Prostate gland (tissue), 2 donors: ENCODE results near the gene HSF2BP. TPM values are rescaled to one million over a fixed set of nuclear protein-coding genes. Genes with fewer than 3 reads are reported as not detected.

Experiments
- DNase-seq: peaks from one replicate; pipeline ENCODE4 v3.0.0-alpha.2; 2019; ENCODE audit warnings: low spot score
- H3K27ac ChIP-seq, 2 donors: fragments of 200-600 bp; sonication (generic); 2 replicates each; pipeline ENCODE4 v1.5.1; 2017 to 2019
- H3K27me3 ChIP-seq: fragments of 200-600 bp; sonication (generic); replicated peaks from 2 replicates; pipeline ENCODE4 v1.5.1; 2019; ENCODE audit not compliant: insufficient read depth
- H3K36me3 ChIP-seq, 2 donors: fragments of 200-600 bp; sonication (generic); 1 replicate in 1 of 2; 2 replicates in 1 of 2; pipeline versions ENCODE4 v1.5.1 to v1.8.1; 2017 to 2019
- H3K4me1 ChIP-seq: fragments of 200-600 bp; sonication (generic); replicated peaks from 2 replicates; pipeline ENCODE4 v1.5.1; 2019
- H3K4me3 ChIP-seq, 2 donors: fragments of 200-600 bp; sonication (generic); 2 replicates each; pipeline ENCODE4 v1.5.1; 2017 to 2019
- H3K9me3 ChIP-seq: fragments of 200-600 bp; sonication (generic); 2 replicates; pipeline ENCODE4 v1.5.1; 2017
- CTCF ChIP-seq, 4 experiments: fragments of 200-600 bp in 2 of 4; fragments of 450-650 bp in 2 of 4; sonication (generic) in 2 of 4; IDR thresholded peaks; 1 replicate in 3 of 4; 2 replicates in 1 of 4; pipeline ENCODE4 v1.5.1; 2016 to 2019; ENCODE audit warnings: antibody characterized with exemption in 4 of 4, mild to moderate bottlenecking in 2 of 4, moderate library complexity in 2 of 4
- POLR2A ChIP-seq: fragments of 450-650 bp; IDR thresholded peaks from one replicate; pipeline ENCODE4 v1.6.1; 2016; ENCODE audit warnings: antibody characterized with exemption, mild to moderate bottlenecking
- POLR2AphosphoS5 ChIP-seq: sonication (generic); formaldehyde crosslinking; IDR thresholded peaks from one replicate; pipeline ENCODE4 v1.6.1; 2017; ENCODE audit warnings: antibody characterized with exemption
- WGBS: methylation state at CpG from one replicate; pipeline ENCODE4 v1.1.5; 2018; 5-methylcytosine and 5-hydroxymethylcytosine counted together
- intact Hi-C: fragments of 100-400 bp; cut with DNase I; formaldehyde crosslinking; loops from one replicate; pipeline ENCODE4 v1.14.2; 2022
- total RNA-seq, 2 donors: library from RNA; depleted of rRNA; stranded (reverse); fragments of >200 nt; gene quantifications; one replicate each; pipeline ENCODE4 v1.1.0, GENCODE V29; 2016

Gene HSF2BP
- total RNA-seq, 2 donors from 2014 or later = 3.2 to 7.0 TPM

- TF ChIP-seq POLR2AphosphoS5 (no peak), POLR2A (no peak), CTCF (IDR thresholded peaks at IDR 0.05) (no peak)
- WGBS = 89% methylated on average over 17 of the region's 17 CpGs
- Histone ChIP-seq H3K27me3 (no peaks in the 10 kb centered on the region), H3K4me3 (no peak overlapping the region), H3K4me1 (no peaks in the 10 kb centered on the region), H3K36me3 (no peaks in the 10 kb centered on the region), H3K27ac (no peak overlapping the region), H3K9me3 (no peaks in the 10 kb centered on the region)
- intact Hi-C loops = no loop called here
- no peak for DNase-seq
Observed at GRCh38 chr21:43696214-43696613, 36.9 kb upstream of the HSF2BP start.

- H3K27ac ChIP-seq = no peak overlapping the region
- no peak overlapping the region for H3K4me3 ChIP-seq
- peaks cover 0 to 10% of the 10 kb centered on the region in 2 donors for H3K36me3 ChIP-seq
- no peaks in the 10 kb centered on the region for H3K27me3 ChIP-seq
- TF ChIP-seq POLR2AphosphoS5 = no peak
- H3K9me3 ChIP-seq = no peaks in the 10 kb centered on the region
- WGBS = 88% methylated on average over 24 of the region's 27 CpGs
- intact Hi-C loops = no loop called here
- no peaks in the 10 kb centered on the region for H3K4me1 ChIP-seq
- no peak for DNase-seq
Observed at GRCh38 chr21:43694437-43695079, 35.3 kb upstream of the HSF2BP start.

GRCh38 chr21:43693981-43694380 lies 34.7 kb upstream of the HSF2BP start:
- intact Hi-C loops = no loop called here
- 93% methylated on average over 23 of the region's 23 CpGs for WGBS
- H3K36me3 ChIP-seq = peaks cover 0 to 10% of the 10 kb centered on the region in 2 donors

DNA sequence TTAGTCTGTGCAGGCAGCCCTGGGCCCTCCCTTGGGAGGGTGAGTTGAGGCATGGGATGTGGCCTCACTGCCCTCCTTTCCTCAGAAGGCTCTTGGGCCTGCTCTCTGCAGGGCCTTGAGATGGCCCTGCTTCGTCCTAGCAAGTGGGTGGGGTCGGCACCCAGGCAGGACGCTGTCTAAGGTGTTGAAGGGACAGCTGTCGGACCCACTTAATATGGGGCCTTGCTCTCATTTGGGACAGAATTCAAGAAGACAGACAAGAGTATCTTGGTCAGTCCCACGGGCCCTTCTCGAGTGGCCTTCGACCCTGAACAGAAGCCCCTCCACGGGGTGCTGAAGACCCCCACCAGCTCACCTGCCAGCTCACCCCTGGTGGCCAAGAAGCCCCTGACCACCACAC lies 33.7 kb upstream of the HSF2BP start:
- Histone ChIP-seq H3K4me3 (no peak overlapping the region), H3K4me1 (no peaks in the 10 kb centered on the region), H3K36me3 (peaks cover 0 to 15% of the 10 kb centered on the region in 2 donors), H3K27me3 (no peaks in the 10 kb centered on the region), H3K27ac (no peak overlapping the region), H3K9me3 (no peaks in the 10 kb centered on the region)
- no peak for DNase-seq
- no peak for TF ChIP-seq CTCF (IDR thresholded peaks at IDR 0.05)
- TF ChIP-seq POLR2AphosphoS5 = no peak
- no peak for TF ChIP-seq POLR2A
- intact Hi-C loops = no loop called here
- WGBS = 92% methylated on average over 8 of the region's 8 CpGs

More at GRCh38 chr21:43693981-43694380, 34.7 kb upstream of the HSF2BP start:
- Histone ChIP-seq H3K27me3 (no peaks in the 10 kb centered on the region), H3K4me1 (no peaks in the 10 kb centered on the region), H3K9me3 (no peaks in the 10 kb centered on the region), H3K27ac (no peak overlapping the region), H3K4me3 (no peak overlapping the region)
- TF ChIP-seq POLR2A (no peak), CTCF (IDR thresholded peaks at IDR 0.05) (no peak), POLR2AphosphoS5 (no peak)
- DNase-seq = no peak

DNA sequence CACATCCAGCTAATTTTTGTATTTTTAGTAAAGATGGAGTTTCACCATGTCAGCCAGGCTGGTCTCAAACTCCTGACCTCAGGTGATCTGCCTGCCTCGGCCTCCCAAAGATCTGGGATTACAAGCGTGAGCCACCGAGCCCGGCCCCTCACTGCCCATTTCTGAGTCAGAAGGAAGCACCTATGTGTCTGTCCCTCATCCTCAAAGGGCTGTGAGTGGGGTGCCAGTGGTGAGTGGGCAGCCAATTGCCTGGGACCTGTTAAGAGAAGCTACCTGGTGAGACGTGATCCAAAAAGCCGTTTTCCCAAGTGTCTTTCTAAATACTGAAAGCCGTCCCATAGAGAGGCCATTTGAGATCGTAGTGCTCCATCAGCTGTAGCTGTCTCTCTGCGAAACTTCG lies 32.5 kb upstream of the HSF2BP start:
- no peak for DNase-seq
- H3K36me3 ChIP-seq = peaks cover 4 to 26% of the 10 kb centered on the region in 2 donors
- TF ChIP-seq CTCF (IDR thresholded peaks at IDR 0.05) = no peak
- TF ChIP-seq POLR2A = no peak
- no peak for TF ChIP-seq POLR2AphosphoS5
- no peaks in the 10 kb centered on the region for H3K27me3 ChIP-seq
- no peaks in the 10 kb centered on the region for H3K9me3 ChIP-seq
- intact Hi-C loops = no loop called here
- H3K27ac ChIP-seq = no peak overlapping the region
- no peaks in the 10 kb centered on the region for H3K4me1 ChIP-seq
- WGBS = 95% methylated on average over 10 of the region's 10 CpGs
- no peak overlapping the region for H3K4me3 ChIP-seq
